BJ (cell line): ENCODE data around the gene SYS1. TPM values are rescaled to one million over a fixed set of nuclear protein-coding genes. Genes with fewer than 3 reads are reported as not detected.

ENCODE experiments used
- CTCF ChIA-PET: fragments of 350-600 bp; formaldehyde crosslinking; extraction: SDS; loops from one replicate; lab custom pipeline; 2021; ENCODE audit warnings: antibody characterized with exemption, inconsistent platforms; lab: Yijun Ruan, JAX
- POLR2A ChIA-PET: fragments of 300-600 bp; sonication (Branson Sonifier 250); formaldehyde crosslinking; extraction: SDS; loops from one replicate; lab custom pipeline; 2021; ENCODE audit warnings: antibody characterized with exemption; lab: Charles Lee
- DNase-seq: peaks from one replicate; pipeline ENCODE4 v3.0.0-alpha.2; 2011; ENCODE audit warnings: low read depth
- H3K27me3 ChIP-seq: 2 replicates; pipeline ENCODE4 v1.6.0; 2011; ENCODE audit warnings: low read length; ENCODE audit not compliant: control insufficient read depth, insufficient read depth
- H3K36me3 ChIP-seq: 2 replicates; pipeline ENCODE4 v1.5.1; 2011; ENCODE audit warnings: low read length; ENCODE audit not compliant: control insufficient read depth, insufficient read depth
- H3K4me3 ChIP-seq: 2 replicates; pipeline ENCODE4 v1.5.1; 2011; ENCODE audit warnings: low read depth, mild to moderate bottlenecking, control low read depth, low read length
- polyA plus RNA-seq: library from polyadenylated mRNA; depleted of rRNA; stranded (reverse); fragments of >200 nt; gene quantifications from 2 replicates; pipeline ENCODE4 v1.2.3, GENCODE V29; 2011
- TF ChIP-seq, protein P1 (sequence below): IDR thresholded peaks from 2 replicates; pipeline ENCODE4 v1.5.1; 2011; ENCODE audit warnings: low read depth, mild to moderate bottlenecking, control low read depth, inconsistent platforms, low read length, moderate library complexity; ENCODE audit not compliant: insufficient read depth

SYS1 gene
- polyA plus RNA-seq, 1 experiment = 71.4 TPM

DNA sequence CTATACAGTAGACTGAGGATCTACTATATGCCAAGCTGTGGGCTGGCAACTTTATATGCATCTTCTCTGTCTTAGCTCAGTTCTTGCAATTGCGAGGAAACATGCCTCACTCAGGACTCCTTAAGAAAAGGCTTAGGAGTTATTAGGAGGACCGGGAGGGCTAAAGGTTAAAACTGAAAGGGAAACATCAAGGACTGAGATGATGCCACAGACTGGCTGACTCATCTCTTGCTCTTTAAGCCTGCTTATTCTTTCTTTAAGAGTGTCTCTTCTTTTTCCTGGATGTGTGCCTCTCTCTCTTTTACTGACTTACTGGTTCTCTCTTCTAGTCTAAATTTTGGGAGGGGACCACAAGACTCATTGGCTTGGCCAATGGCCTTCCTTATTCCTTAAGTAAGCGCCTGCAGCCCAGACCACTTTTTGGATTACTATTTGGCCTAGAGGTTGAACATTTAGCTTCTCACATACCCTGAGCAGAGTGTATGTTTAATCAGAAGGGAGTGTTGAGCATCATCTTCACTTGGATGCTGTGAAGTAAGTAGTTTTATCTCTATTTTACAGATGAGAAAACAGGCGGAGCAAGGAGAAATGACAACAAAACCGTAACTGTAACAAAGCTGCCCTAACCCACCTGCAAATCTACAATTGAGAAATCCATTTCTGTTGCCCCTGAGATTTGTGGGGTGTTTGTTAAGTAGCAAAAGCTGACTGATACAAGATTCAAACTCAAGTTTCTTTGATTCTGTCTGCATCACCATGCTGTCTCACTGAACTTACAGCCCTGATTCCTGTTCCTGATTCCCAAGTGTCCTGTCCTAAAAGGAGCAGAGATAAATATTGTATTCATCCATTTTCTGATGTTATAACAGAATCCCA, 7.5 kb upstream of the SYS1 start:
- Histone ChIP-seq H3K4me3 (no peak overlapping the region), H3K27me3 (no peaks in the 10 kb centered on the region), H3K36me3 (no peaks in the 10 kb centered on the region)
- CTCF ChIA-PET = interaction anchor here (1.0 to 1.5 kb wide), 3 partner anchors 19 to 34 kb away, joined by 3 to 4 read pairs (median 3); no protein-coding TSS in a partner anchor
- POLR2A ChIA-PET = no interaction called here
- TF ChIP-seq, protein P1, sequence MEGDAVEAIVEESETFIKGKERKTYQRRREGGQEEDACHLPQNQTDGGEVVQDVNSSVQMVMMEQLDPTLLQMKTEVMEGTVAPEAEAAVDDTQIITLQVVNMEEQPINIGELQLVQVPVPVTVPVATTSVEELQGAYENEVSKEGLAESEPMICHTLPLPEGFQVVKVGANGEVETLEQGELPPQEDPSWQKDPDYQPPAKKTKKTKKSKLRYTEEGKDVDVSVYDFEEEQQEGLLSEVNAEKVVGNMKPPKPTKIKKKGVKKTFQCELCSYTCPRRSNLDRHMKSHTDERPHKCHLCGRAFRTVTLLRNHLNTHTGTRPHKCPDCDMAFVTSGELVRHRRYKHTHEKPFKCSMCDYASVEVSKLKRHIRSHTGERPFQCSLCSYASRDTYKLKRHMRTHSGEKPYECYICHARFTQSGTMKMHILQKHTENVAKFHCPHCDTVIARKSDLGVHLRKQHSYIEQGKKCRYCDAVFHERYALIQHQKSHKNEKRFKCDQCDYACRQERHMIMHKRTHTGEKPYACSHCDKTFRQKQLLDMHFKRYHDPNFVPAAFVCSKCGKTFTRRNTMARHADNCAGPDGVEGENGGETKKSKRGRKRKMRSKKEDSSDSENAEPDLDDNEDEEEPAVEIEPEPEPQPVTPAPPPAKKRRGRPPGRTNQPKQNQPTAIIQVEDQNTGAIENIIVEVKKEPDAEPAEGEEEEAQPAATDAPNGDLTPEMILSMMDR = no peak
- no peak for DNase-seq

DNA sequence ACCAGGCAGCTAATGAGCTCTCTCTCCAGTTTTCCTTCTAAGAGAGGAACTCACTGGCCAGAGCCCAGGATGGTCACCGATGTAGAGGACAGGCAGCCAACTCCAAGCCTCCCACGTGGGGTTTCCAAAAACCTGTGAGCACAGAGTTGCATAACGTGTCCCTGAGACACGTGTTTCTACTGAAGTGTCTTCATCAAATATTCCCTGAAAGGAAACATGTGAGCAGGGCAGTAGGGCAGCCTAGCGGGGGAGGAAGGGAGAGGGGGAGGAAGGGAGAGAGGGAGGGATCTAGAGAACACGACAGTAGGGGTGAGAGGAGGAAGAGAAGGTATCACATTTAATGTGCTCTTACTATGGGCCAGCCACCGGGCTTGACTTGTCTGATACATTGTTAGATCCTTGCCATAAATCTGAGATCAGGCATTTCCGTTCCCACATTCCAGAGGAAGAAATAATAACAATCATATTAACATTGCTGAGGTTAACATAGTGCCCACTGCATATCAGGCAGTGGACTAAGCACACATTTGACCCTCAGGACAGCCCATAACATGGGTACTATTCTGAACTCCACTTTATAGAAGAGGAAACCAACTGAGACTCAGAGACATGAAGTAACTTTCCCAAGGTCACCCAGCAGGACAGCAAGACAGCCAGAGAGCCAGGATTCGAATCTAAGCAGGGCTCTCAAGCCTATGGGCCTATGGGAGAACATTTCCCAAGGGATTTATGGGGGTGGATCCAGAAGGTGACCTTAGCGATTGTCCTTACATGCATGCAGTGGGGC, 4.5 kb upstream of the SYS1 start:
- Histone ChIP-seq H3K4me3 (no peak overlapping the region), H3K36me3 (no peaks in the 10 kb centered on the region), H3K27me3 (no peaks in the 10 kb centered on the region)
- CTCF ChIA-PET = interaction anchor here (0.6 to 6.0 kb wide), 8 partner anchors 15 to 79 kb away, joined by 3 to 75 read pairs (median 6); no protein-coding TSS in a partner anchor
- peak; percentile 72 for DNase-seq
- TF ChIP-seq, protein P1 = no peak
- POLR2A ChIA-PET = interaction anchor here (0.6 kb wide), 2 partner anchors 78 to 85 kb away, joined by 3 to 4 read pairs; no protein-coding TSS in a partner anchor

- Histone ChIP-seq H3K36me3 (no peaks in the 10 kb centered on the region), H3K27me3 (no peaks in the 10 kb centered on the region), H3K4me3 (no peak overlapping the region)
- ChIA-PET POLR2A (interaction anchor here (0.6 kb wide), 1 partner anchor 77 kb away, joined by 3 read pairs; no protein-coding TSS in a partner anchor), CTCF (interaction anchor here (1.5 to 6.0 kb wide), 5 partner anchors 14 to 77 kb away, joined by 4 to 75 read pairs (median 8); no protein-coding TSS in a partner anchor)
- TF ChIP-seq, protein P1 = no peak
- no peak for DNase-seq
Observed at GRCh38 chr20:45359069-45359405, 3.9 kb upstream of the SYS1 start.

DNA sequence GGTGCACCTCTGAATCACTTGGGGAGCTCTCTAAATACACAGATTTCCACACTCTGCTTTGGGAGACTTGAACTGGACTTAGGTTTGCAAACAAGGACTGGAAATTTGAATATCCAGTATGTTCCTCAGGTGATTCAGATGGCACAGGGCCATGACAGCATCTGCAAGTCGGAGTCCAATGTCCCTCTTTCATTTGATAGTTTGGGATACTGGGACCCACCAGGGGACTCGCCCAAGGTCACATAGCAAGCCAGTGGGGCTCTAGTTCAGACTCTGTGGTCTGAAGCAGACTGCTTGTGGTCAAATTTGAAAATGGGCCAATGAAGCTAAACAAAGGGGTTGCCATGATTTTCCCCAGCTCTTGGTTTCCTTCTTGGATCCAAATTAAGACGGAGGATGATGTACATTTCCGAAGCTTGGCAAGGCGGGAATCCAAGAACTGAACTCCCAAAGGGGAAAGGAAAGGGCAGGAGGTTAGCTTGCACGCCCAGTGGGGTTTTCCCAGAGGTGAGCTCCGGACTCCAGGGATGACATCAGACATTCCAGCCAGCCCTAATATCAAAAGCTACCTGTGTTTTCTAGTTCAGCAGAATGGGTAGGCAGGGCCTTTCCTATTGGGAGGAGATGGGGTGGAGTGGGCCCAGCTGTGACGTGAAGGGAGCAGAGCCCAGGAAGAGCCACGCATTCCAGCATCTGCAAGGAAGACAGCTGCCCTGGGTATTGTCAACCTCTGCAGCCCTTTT, 3.4 kb upstream of the SYS1 start:
- CTCF ChIA-PET = interaction anchor here (1.5 to 6.0 kb wide), 6 partner anchors 14 to 412 kb away, joined by 4 to 75 read pairs (median 9); no protein-coding TSS in a partner anchor

More for the DNA sequence above, 3.4 kb upstream of the SYS1 start:
- TF ChIP-seq, protein P1 = no peak
- no peaks in the 10 kb centered on the region for H3K27me3 ChIP-seq
- no peaks in the 10 kb centered on the region for H3K36me3 ChIP-seq
- POLR2A ChIA-PET = no interaction called here
- no peak overlapping the region for H3K4me3 ChIP-seq
- DNase-seq = no peak
